Body of pancreas (tissue), 4 donors: ENCODE results near the gene TBL1Y. TPM values are rescaled to one million over a fixed set of nuclear protein-coding genes. Genes with fewer than 3 reads are reported as not detected.
A peak's percentile ranks its signal among the peaks of the same experiment; 100 is the strongest.

Source experiments
- ATAC-seq: fragments of 150-250 bp; one replicate; pipeline ENCODE4 v1.9.1; 2016
- DNase-seq, 4 donors: peaks; one replicate each; pipeline ENCODE4 v3.0.0-alpha.2; 2019
- H3K27ac ChIP-seq, 4 donors: fragments of 200-600 bp; sonication (generic); 1 replicate in 3 of 4; 2 replicates in 1 of 4; pipeline versions ENCODE4 v1.5.1 to v1.6.1; 2016 to 2019; ENCODE audit warnings: mild to moderate bottlenecking in 1 of 4, mixed read lengths in 1 of 4, moderate library complexity in 1 of 4
- H3K27me3 ChIP-seq, 2 donors: fragments of 200-600 bp; sonication (generic); one replicate each; pipeline ENCODE4 v1.6.0; 2016; ENCODE audit warnings: mild to moderate bottlenecking in 1 of 2
- H3K36me3 ChIP-seq, 2 donors: fragments of 200-600 bp; sonication (generic); replicated peaks in 1 of 2; 2 replicates each; pipeline ENCODE4 v1.5.1; 2016; ENCODE audit warnings: low read depth in 2 of 2; ENCODE audit not compliant: insufficient read depth in 1 of 2
- H3K4me1 ChIP-seq: fragments of 200-600 bp; sonication (generic); one replicate; pipeline ENCODE4 v1.6.0; 2016
- H3K4me3 ChIP-seq, 2 donors: fragments of 200-600 bp; sonication (generic); 1 replicate in 1 of 2; 2 replicates in 1 of 2; pipeline ENCODE4 v1.5.1; 2016 to 2019
- H3K9me3 ChIP-seq, 3 donors: fragments of 200-600 bp; sonication (generic); 1 replicate in 2 of 3; 2 replicates in 1 of 3; pipeline ENCODE4 v1.5.1; 2016
- CTCF ChIP-seq, 7 experiments: fragments of 450-650 bp in 4 of 7; fragments of 200-600 bp in 3 of 7; sonication (generic) in 3 of 7; IDR thresholded peaks; one replicate each; pipeline ENCODE4 v1.5.1; 2016 to 2019; ENCODE audit warnings: antibody characterized with exemption in 7 of 7
- POLR2A ChIP-seq, 3 donors: fragments of 450-650 bp; IDR thresholded peaks; one replicate each; pipeline ENCODE4 v1.6.1; 2016; ENCODE audit warnings: antibody characterized with exemption in 3 of 3, mild to moderate bottlenecking in 2 of 3
- WGBS, 2 donors: methylation state at CpG; one replicate each; pipeline ENCODE4 v1.1.5; 2017; 5-methylcytosine and 5-hydroxymethylcytosine counted together
- intact Hi-C: fragments of 100-400 bp; cut with DNase I; formaldehyde crosslinking; loops from one replicate; pipeline ENCODE4 v1.15.1; 2023
- total RNA-seq, 2 donors: library from RNA; depleted of rRNA; stranded (reverse); fragments of >200 nt; gene quantifications; one replicate each; pipeline ENCODE4 v1.1.0, GENCODE V29; 2016

TBL1Y gene
- total RNA-seq, 2 donors from 2014 or later, result not detected

DNA sequence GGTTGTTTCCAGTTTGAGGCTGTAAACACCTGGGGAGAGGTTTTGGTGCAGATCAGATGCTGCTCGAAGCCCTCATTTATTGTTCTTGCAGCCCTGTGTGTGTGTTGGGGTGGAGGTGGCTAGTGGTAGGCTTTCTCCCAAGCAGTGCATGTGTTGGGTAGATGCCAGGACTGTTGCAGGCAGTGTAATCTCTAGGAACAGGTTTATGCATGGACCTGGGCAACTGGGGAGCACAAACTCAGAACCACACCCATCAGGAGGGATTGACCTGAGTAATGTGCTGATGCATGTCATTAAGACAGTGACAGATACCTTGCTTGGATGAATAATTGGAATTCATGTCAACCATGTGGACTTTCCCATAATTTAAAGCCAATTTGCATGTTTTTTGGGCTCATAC lies 77.3 kb downstream of the TBL1Y start:
- TF ChIP-seq CTCF (IDR thresholded peaks at IDR 0.05) (no peak), POLR2A (IDR thresholded peaks at IDR 0.05) (no peak)
- no peak overlapping the region for H3K27ac ChIP-seq
- DNase-seq, result no peak
- no peaks in the 10 kb centered on the region for H3K4me1 ChIP-seq
- H3K4me3 ChIP-seq, result no peak overlapping the region
- H3K9me3 ChIP-seq, result no peaks in the 10 kb centered on the region
- intact Hi-C loops, result no loop called here
- H3K27me3 ChIP-seq, result no peaks in the 10 kb centered on the region
- H3K36me3 ChIP-seq, result no peaks in the 10 kb centered on the region
- 83 to 100% methylated on average over 1 of the region's 1 CpG for WGBS, 2 donors
- ATAC-seq, result no peak

DNA sequence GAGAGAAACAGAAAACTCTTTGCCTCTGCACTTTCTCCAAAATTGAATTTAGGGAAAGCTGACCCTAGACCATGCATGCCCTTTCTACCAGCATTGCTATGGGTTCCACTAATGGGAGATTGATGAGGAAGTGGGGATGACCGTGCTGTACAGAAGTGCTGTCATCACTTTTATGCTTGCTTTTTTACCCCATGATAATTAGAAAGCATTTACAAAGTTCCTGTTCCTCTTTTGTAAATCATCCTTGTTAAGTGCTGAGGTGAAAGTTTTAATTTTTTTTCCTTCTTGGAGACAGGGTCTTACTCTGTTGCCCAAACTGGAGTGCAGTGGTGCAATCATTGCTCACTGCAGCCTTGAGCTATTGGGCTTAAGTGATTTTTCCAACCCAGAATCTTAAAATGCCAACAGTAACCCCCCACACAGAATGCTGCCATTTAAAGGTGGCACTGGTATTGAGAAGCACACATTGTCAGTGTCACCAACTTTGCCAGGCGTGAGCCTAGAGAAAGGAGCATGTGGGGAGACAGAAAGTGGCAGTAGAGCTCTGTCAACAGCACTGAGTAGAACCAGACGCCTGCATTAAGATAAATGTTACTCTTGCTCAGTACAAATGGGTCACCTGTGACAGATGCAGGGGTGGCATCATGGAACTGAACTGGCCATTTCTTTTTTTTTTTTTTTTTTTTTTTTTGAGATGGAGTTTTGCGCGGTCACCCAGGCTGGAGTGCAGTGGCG lies 79.6 kb downstream of the TBL1Y start:
- no peak for DNase-seq
- Histone ChIP-seq H3K36me3 (no peaks in the 10 kb centered on the region), H3K27ac (no peak overlapping the region), H3K27me3 (no peaks in the 10 kb centered on the region), H3K9me3 (no peaks in the 10 kb centered on the region), H3K4me3 (no peak overlapping the region), H3K4me1 (no peaks in the 10 kb centered on the region)
- intact Hi-C loops, result no loop called here
- WGBS, 2 donors, result 89 to 96% methylated on average over 3 to 6 of the region's 6 CpGs
- TF ChIP-seq CTCF (IDR thresholded peaks at IDR 0.05) (no peak), POLR2A (IDR thresholded peaks at IDR 0.05) (no peak)
- no peak for ATAC-seq

- Histone ChIP-seq H3K4me1 (peaks cover 12% of the 10 kb centered on the region), H3K9me3 (no peaks in the 10 kb centered on the region), H3K27me3 (no peaks in the 10 kb centered on the region), H3K4me3 (no peak overlapping the region), H3K36me3 (no peaks in the 10 kb centered on the region), H3K27ac (no peak overlapping the region)
- TF ChIP-seq CTCF (IDR thresholded peaks at IDR 0.05) (no peak), POLR2A (IDR thresholded peaks at IDR 0.05) (no peak)
- 64 to 87% methylated on average over 3 of the region's 3 CpGs for WGBS, 2 donors
- ATAC-seq (no peak), DNase-seq (no peak)
- intact Hi-C loops, result no loop called here
Measured at GRCh38 chrY:6992041-6992440, 81.5 kb downstream of the TBL1Y start.

DNA sequence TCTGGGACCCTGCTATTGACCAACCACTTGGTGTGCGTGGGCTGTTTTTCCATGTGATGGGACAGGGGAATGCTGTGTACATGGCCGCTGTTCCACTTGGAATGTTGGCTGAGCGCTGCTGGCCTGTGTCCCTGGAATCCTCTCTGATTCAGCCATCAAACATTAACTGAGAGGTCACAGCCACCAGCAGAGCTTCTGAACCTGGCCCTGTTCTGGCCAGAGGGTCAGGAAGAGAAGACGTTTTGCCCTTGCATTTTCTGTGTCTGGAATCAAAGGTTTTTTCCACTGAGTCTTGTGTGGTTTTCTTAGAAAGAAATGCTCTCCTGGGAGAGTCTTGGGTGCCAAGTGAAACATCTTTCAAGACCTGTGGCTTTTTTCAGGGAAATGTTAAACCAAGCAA lies 85.5 kb downstream of the TBL1Y start:
- 0% methylated on average over 1 of the region's 4 CpGs; no CpG with 5 or more reads in 1 of the 2 donors for WGBS, 2 donors
- H3K36me3 ChIP-seq, result no peaks in the 10 kb centered on the region
- peak overlapping the region in 2 of 4 donors; percentile 48 to 55 for H3K27ac ChIP-seq
- H3K4me1 ChIP-seq, result peaks cover 15% of the 10 kb centered on the region
- no peaks in the 10 kb centered on the region for H3K27me3 ChIP-seq
- no peak overlapping the region for H3K4me3 ChIP-seq
- ATAC-seq, result peak; percentile 66
- intact Hi-C loops, result no loop called here
- H3K9me3 ChIP-seq, result no peaks in the 10 kb centered on the region
- TF ChIP-seq CTCF (IDR thresholded peaks at IDR 0.05) (no peak), POLR2A (IDR thresholded peaks at IDR 0.05) (no peak)
- peak in 2 of 4 donors; percentile 12 to 32 for DNase-seq
